HepG2 (cell line): ENCODE results near the gene RNPEPL1. TPM values are rescaled to one million over a fixed set of nuclear protein-coding genes. Genes with fewer than 3 reads are reported as not detected.
A peak's percentile ranks its signal among the peaks of the same experiment; 100 is the strongest.

Experiments used
- CBX5 ChIP-seq: sonication (generic); formaldehyde crosslinking; IDR thresholded peaks from 2 replicates; pipeline ENCODE4 v1.4.0; 2020; ENCODE audit warnings: missing genetic modification reagents, borderline replicate concordance
- GABPA ChIP-seq, 2 experiments: IDR thresholded peaks; 2 replicates each; pipeline ENCODE4 v1.6.1; 2011 to 2016; ENCODE audit warnings: low read depth in 2 of 2, low read length in 1 of 2, missing biosample characterization in 1 of 2, missing genetic modification characterization in 1 of 2
- GATAD2A ChIP-seq: IDR thresholded peaks from 2 replicates; pipeline ENCODE4 v1.6.1; 2016
- NFE2L2 ChIP-seq: fragments of 150-350 bp; IDR thresholded peaks from 2 replicates; pipeline ENCODE4 v1.6.1; 2014; ENCODE audit warnings: low read length
- ZNF430 ChIP-seq: sonication (generic); formaldehyde crosslinking; IDR thresholded peaks from 2 replicates; pipeline ENCODE4 v1.9.0; 2021; ENCODE audit warnings: mild to moderate bottlenecking, missing genetic modification reagents
- ZNF615 ChIP-seq: sonication (generic); formaldehyde crosslinking; IDR thresholded peaks from 2 replicates; pipeline ENCODE4 v1.5.0; 2020; ENCODE audit warnings: mild to moderate bottlenecking, missing genetic modification reagents, borderline replicate concordance
- ZNF879 ChIP-seq: sonication (generic); formaldehyde crosslinking; IDR thresholded peaks from 2 replicates; pipeline ENCODE4 v1.8.1; 2023; ENCODE audit warnings: missing genetic modification reagents
- polyA plus RNA-seq, 8 experiments: library from polyadenylated mRNA; depleted of rRNA in 3 of 8; stranded (reverse) in 7 of 8; unstranded in 1 of 8; fragments of >200 nt; fragmentation: Illumina TruSeq in 4 of 8; extraction: Trizol in 4 of 8; gene quantifications; 2 replicates each; pipeline versions ENCODE4 v1.2.1 to v1.2.3, GENCODE V29; 2011 to 2016; ENCODE audit warnings: low read depth in 4 of 8, missing spikeins in 1 of 8, mixed read lengths in 1 of 8; ENCODE audit not compliant: insufficient read depth in 1 of 8
- total RNA-seq, 5 experiments: library from RNA; depleted of rRNA; stranded (reverse); fragments of >200 nt; fragmentation: Illumina TruSeq; extraction: Trizol; gene quantifications; 2 replicates each; pipeline ENCODE4 v1.2.3, GENCODE V29; 2016; ENCODE audit warnings: low read depth in 1 of 5
- TF ChIP-seq, protein P1 (sequence below): sonication (generic); formaldehyde crosslinking; IDR thresholded peaks from 2 replicates; pipeline ENCODE4 v1.8.0; 2022; ENCODE audit warnings: mild to moderate bottlenecking, missing genetic modification reagents; ENCODE audit not compliant: insufficient replicate concordance
- TF ChIP-seq, protein P2 (sequence below): sonication (generic); formaldehyde crosslinking; IDR thresholded peaks from 2 replicates; pipeline ENCODE4 v1.5.0; 2020; ENCODE audit warnings: mild to moderate bottlenecking, missing genetic modification reagents, borderline replicate concordance
- TF ChIP-seq, protein P3 (sequence below): sonication (generic); formaldehyde crosslinking; IDR thresholded peaks from 2 replicates; pipeline ENCODE4 v1.4.0; 2020; ENCODE audit warnings: missing genetic modification reagents, borderline replicate concordance
- TF ChIP-seq, protein P4 (sequence below): IDR thresholded peaks from 2 replicates; pipeline ENCODE4 v1.6.1; 2016; ENCODE audit warnings: control low read depth
- TF ChIP-seq, protein P5 (sequence below): sonication (generic); formaldehyde crosslinking; IDR thresholded peaks from 2 replicates; pipeline ENCODE4 v1.4.0; 2020; ENCODE audit warnings: missing genetic modification reagents

The RNPEPL1 gene
- total and polyA plus RNA-seq, 2 of the 13 experiments (the other 11 are each of a cell fraction or from before 2014, with no cell fraction given) = 13.0 to 18.0 TPM

DNA sequence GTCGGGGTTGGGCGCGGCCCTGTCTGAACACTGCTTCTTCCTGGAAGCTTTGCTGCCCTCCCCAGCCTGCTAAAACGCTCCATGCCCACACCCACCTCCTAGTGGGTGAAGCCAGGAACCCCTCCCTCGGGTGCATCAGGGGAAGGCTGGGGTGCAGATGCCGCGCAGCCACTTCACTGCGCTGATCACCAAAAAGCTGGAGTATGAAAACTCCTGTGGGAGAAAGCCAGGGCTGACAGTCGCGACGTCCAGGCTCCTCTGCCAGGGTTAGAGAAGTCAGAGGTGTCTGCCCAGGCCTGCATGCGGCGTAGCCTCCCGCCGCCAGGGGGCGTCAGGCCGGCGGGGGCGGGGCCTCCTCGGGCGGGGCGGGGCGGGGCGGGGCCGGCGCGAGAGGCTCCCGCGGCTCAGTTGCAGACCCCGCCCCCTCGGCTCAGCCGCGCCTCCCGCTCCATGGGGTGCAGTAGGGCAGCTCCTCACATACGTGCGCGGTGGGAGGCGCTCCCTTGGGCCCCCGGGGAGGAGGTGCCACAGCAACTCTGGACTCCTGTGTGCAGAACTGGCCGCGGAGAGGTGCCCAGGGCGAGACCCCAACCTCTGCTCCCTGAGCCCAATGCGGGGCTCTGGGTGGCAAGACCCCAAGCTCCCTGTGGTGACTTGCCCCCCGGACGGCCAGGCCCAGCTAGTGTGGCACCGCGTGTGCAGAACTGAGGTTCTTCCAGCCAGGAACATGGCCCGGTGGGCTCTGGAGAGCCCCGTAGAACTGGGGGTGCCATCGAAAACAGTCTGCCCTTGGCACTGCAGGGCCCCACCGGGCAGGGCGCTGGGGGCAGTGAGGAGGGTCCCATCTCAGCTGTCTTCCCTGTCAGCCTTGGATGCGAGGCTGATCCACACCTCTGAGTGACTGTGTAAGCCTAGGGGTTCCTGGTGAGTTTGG is 1.8 kb upstream of the RNPEPL1 start (continued):
- TF ChIP-seq, protein P1, sequence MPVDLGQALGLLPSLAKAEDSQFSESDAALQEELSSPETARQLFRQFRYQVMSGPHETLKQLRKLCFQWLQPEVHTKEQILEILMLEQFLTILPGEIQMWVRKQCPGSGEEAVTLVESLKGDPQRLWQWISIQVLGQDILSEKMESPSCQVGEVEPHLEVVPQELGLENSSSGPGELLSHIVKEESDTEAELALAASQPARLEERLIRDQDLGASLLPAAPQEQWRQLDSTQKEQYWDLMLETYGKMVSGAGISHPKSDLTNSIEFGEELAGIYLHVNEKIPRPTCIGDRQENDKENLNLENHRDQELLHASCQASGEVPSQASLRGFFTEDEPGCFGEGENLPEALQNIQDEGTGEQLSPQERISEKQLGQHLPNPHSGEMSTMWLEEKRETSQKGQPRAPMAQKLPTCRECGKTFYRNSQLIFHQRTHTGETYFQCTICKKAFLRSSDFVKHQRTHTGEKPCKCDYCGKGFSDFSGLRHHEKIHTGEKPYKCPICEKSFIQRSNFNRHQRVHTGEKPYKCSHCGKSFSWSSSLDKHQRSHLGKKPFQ (CRISPR knock-in tag) = peak; percentile 68
- TF ChIP-seq, protein P2, sequence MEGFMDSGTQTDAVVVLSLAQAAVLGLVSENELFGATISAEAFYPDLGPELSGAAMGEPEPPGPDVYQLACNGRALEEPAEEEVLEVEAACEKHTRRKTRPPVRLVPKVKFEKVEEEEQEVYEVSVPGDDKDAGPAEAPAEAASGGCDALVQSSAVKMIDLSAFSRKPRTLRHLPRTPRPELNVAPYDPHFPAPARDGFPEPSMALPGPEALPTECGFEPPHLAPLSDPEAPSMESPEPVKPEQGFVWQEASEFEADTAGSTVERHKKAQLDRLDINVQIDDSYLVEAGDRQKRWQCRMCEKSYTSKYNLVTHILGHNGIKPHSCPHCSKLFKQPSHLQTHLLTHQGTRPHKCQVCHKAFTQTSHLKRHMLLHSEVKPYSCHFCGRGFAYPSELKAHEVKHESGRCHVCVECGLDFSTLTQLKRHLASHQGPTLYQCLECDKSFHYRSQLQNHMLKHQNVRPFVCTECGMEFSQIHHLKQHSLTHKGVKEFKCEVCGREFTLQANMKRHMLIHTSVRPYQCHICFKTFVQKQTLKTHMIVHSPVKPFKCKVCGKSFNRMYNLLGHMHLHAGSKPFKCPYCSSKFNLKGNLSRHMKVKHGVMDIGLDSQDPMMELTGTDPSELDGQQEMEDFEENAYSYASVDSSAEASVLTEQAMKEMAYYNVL (CRISPR knock-in tag) = no peak
- TF ChIP-seq CBX5 (no peak), ZNF879 (CRISPR knock-in tag) (peak; percentile 87), NFE2L2 (no peak), GABPA (IDR thresholded peaks at IDR 0.05; ENCODE audit: low read depth, low read length) (no peak), GABPA (CRISPR knock-in tag; IDR thresholded peaks at IDR 0.05; ENCODE audit: low read depth) (0 out of 2 replicates have a peak, but pooled peaks have one; percentile 19), ZNF615 (CRISPR knock-in tag) (no peak), ZNF430 (CRISPR knock-in tag) (peak; percentile 83), GATAD2A (CRISPR knock-in tag) (peak; percentile 62; the same call in 1 of the 2 replicates)
- TF ChIP-seq, protein P3, sequence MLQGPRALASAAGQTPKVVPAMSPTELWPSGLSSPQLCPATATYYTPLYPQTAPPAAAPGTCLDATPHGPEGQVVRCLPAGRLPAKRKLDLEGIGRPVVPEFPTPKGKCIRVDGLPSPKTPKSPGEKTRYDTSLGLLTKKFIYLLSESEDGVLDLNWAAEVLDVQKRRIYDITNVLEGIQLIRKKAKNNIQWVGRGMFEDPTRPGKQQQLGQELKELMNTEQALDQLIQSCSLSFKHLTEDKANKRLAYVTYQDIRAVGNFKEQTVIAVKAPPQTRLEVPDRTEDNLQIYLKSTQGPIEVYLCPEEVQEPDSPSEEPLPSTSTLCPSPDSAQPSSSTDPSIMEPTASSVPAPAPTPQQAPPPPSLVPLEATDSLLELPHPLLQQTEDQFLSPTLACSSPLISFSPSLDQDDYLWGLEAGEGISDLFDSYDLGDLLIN (CRISPR knock-in tag) = peak; percentile 35; the same call in 1 of the 2 replicates
- TF ChIP-seq, protein P4, sequence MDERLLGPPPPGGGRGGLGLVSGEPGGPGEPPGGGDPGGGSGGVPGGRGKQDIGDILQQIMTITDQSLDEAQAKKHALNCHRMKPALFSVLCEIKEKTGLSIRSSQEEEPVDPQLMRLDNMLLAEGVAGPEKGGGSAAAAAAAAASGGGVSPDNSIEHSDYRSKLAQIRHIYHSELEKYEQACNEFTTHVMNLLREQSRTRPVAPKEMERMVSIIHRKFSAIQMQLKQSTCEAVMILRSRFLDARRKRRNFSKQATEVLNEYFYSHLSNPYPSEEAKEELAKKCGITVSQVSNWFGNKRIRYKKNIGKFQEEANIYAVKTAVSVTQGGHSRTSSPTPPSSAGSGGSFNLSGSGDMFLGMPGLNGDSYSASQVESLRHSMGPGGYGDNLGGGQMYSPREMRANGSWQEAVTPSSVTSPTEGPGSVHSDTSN (CRISPR knock-in tag) = no peak
- TF ChIP-seq, protein P5, sequence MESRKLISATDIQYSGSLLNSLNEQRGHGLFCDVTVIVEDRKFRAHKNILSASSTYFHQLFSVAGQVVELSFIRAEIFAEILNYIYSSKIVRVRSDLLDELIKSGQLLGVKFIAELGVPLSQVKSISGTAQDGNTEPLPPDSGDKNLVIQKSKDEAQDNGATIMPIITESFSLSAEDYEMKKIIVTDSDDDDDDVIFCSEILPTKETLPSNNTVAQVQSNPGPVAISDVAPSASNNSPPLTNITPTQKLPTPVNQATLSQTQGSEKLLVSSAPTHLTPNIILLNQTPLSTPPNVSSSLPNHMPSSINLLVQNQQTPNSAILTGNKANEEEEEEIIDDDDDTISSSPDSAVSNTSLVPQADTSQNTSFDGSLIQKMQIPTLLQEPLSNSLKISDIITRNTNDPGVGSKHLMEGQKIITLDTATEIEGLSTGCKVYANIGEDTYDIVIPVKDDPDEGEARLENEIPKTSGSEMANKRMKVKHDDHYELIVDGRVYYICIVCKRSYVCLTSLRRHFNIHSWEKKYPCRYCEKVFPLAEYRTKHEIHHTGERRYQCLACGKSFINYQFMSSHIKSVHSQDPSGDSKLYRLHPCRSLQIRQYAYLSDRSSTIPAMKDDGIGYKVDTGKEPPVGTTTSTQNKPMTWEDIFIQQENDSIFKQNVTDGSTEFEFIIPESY = no peak
